ENCODE measurements around the gene AAK1. TPM values are rescaled to one million over a fixed set of nuclear protein-coding genes. Genes with fewer than 3 reads are reported as not detected.

AAK1 gene
- total RNA-seq, 1 experiment from 2014 or later, result 30.6 TPM

- Histone ChIP-seq H4K91ac (ENCODE audit: insufficient read length, low read depth, low read length) (no peak overlapping the region), H2BK20ac (ENCODE audit: low read depth, low read length, poor library complexity, severe bottlenecking) (no peak overlapping the region), H2BK120ac (ENCODE audit: low read depth, low read length, poor library complexity, severe bottlenecking) (no peak overlapping the region), H3K23ac (ENCODE audit: insufficient read length, low read depth, low read length) (no peak overlapping the region), H4K5ac (ENCODE audit: insufficient read length, low read depth, low read length) (no peak overlapping the region), H2AK5ac (ENCODE audit: insufficient read length, low read length) (no peak overlapping the region), H3K27ac (ENCODE audit: insufficient read length, low read depth, low read length) (no peak overlapping the region), H3K56ac (ENCODE audit: insufficient read length, low read depth, low read length) (no peak overlapping the region), H2BK5ac (ENCODE audit: insufficient read length, low read length) (no peak overlapping the region), H4K8ac (replicated peaks; ENCODE audit: insufficient read length, low read depth, low read length) (no peak overlapping the region), H3K9ac (ENCODE audit: extremely low read depth, insufficient read length, low read length) (no peak overlapping the region), H2AFZ (ENCODE audit: low read length) (no peak overlapping the region), H2BK15ac (ENCODE audit: low read depth, low read length) (no peak overlapping the region), H3K4ac (ENCODE audit: low read depth, low read length) (no peak overlapping the region), H3K4me1 (ENCODE audit: insufficient read depth, low read length) (peaks cover 3% of the 10 kb centered on the region; the same call in 1 of the 2 replicates), H3K79me1 (ENCODE audit: insufficient read depth, low read depth, low read length, poor library complexity, severe bottlenecking) (no peaks in the 10 kb centered on the region), H3T11ph (ENCODE audit: low read length) (no peak overlapping the region), H3K9me3 (ENCODE audit: control insufficient read depth, low read depth, low read length) (no peaks in the 10 kb centered on the region), H3K23me2 (ENCODE audit: insufficient read length, low read depth, low read length, poor library complexity, severe bottlenecking) (no peaks in the 10 kb centered on the region), H4K20me1 (ENCODE audit: control insufficient read depth, insufficient read depth, insufficient read length) (no peaks in the 10 kb centered on the region), H2BK12ac (ENCODE audit: insufficient read length, low read depth, low read length) (no peak overlapping the region), H3K27me3 (ENCODE audit: insufficient read depth, low read length) (no peaks in the 10 kb centered on the region), H3K18ac (ENCODE audit: insufficient read length, low read depth, low read length) (no peak overlapping the region), H3K4me2 (ENCODE audit: insufficient read depth, insufficient read length, low read length) (no peak overlapping the region), H3K79me2 (ENCODE audit: insufficient read depth, low read length) (no peaks in the 10 kb centered on the region), H3K14ac (ENCODE audit: insufficient read depth, low read length) (no peak overlapping the region)
- H3K4me1 Mint-ChIP-seq, result peaks cover 2 to 5% of the 10 kb centered on the region in 2 experiments; a peak in 3 of 4 replicates
- DNase-seq, result no peak
- no CpG with 5 or more reads among the region's 5 CpGs for WGBS (ENCODE audit: extremely low coverage, insufficient read length, low lambda C conversion rate)
- 0 out of 5 replicates have a peak, but pooled peaks cover 0 to 5% of the 10 kb centered on the region in 2 experiments for H3K9me3 Mint-ChIP-seq
- H3K4me3 Mint-ChIP-seq, result no peak overlapping the region
- H3K27me3 Mint-ChIP-seq (ENCODE audit: low read depth), result no peaks in the 10 kb centered on the region; the same call in 1 of the 2 replicates
- no peak for TF ChIP-seq CTCF (conservative IDR thresholded peaks at IDR 0.05)
- H3K27ac Mint-ChIP-seq, result no peak overlapping the region
- no peaks in the 10 kb centered on the region for H3K36me3 Mint-ChIP-seq (ENCODE audit: insufficient read depth in 1 of 3, low read depth in 3 of 3)
Observed at GRCh38 chr2:69677914-69678313, 34.4 kb upstream of the AAK1 start.
